SK-N-SH treated with all-trans-retinoic acid at 6 μM for 48 hours (cell line): ENCODE results near the gene CMKLR1.

ENCODE experiments used
- BACH2 ChIP-seq: fragments of 250-450 bp; sonication (Bioruptor Pico); IDR thresholded peaks from 2 replicates; pipeline ENCODE4 v1.9.0; 2021; ENCODE audit warnings: mild to moderate bottlenecking, borderline replicate concordance
- ESRRG ChIP-seq: fragments of 250-450 bp; sonication (Bioruptor Pico); IDR thresholded peaks from 2 replicates; pipeline ENCODE4 v1.6.1; 2021; ENCODE audit warnings: mild to moderate bottlenecking
- ISL1 ChIP-seq: fragments of 250-450 bp; sonication (Bioruptor Pico); IDR thresholded peaks from 2 replicates; pipeline ENCODE4 v2.1.2; 2022; ENCODE audit warnings: mild to moderate bottlenecking, moderate library complexity
- RARB ChIP-seq: fragments of 250-450 bp; sonication (Bioruptor Pico); IDR thresholded peaks from 2 replicates; pipeline ENCODE4 v1.8.0; 2021; ENCODE audit warnings: mild to moderate bottlenecking, moderate library complexity
- SNAI2 ChIP-seq: fragments of 250-450 bp; sonication (Bioruptor Pico); IDR thresholded peaks from 2 replicates; pipeline ENCODE4 v1.5.0; 2020; ENCODE audit warnings: mild to moderate bottlenecking, moderate library complexity
- TCF4 ChIP-seq: fragments of 250-450 bp; sonication (Bioruptor Pico); IDR thresholded peaks from 2 replicates; pipeline ENCODE4 v1.8.0; 2021; ENCODE audit warnings: mild to moderate bottlenecking, moderate library complexity, borderline replicate concordance
- TOX ChIP-seq: fragments of 250-450 bp; sonication (Bioruptor Pico); IDR thresholded peaks from 2 replicates; pipeline ENCODE4 v1.8.0; 2021; ENCODE audit warnings: mild to moderate bottlenecking, moderate library complexity, borderline replicate concordance
- ZFP3 ChIP-seq: fragments of 250-450 bp; sonication (Bioruptor Pico); IDR thresholded peaks from 2 replicates; pipeline ENCODE4 v1.5.0; 2020; ENCODE audit warnings: mild to moderate bottlenecking, moderate library complexity
- ZNF565 ChIP-seq: fragments of 450-650 bp; formaldehyde crosslinking; conservative IDR thresholded peaks from 2 replicates; pipeline ENCODE4 v1.5.0; 2020; ENCODE audit warnings: low read depth, mild to moderate bottlenecking, moderate library complexity
- TF ChIP-seq, protein P1 (sequence below): fragments of 250-450 bp; sonication (Bioruptor Pico); IDR thresholded peaks from 2 replicates; pipeline ENCODE4 v1.8.0; 2020; ENCODE audit warnings: mild to moderate bottlenecking, moderate library complexity, borderline replicate concordance
- TF ChIP-seq, protein P2 (sequence below): fragments of 250-450 bp; sonication (Bioruptor Pico); IDR thresholded peaks from 2 replicates; pipeline ENCODE4 v1.5.1; 2021; ENCODE audit warnings: mild to moderate bottlenecking, moderate library complexity
- TF ChIP-seq, protein P3 (sequence below): fragments of 250-450 bp; sonication (Bioruptor Pico); IDR thresholded peaks from 2 replicates; pipeline ENCODE4 v1.5.0; 2020; ENCODE audit warnings: mild to moderate bottlenecking, moderate library complexity

DNA sequence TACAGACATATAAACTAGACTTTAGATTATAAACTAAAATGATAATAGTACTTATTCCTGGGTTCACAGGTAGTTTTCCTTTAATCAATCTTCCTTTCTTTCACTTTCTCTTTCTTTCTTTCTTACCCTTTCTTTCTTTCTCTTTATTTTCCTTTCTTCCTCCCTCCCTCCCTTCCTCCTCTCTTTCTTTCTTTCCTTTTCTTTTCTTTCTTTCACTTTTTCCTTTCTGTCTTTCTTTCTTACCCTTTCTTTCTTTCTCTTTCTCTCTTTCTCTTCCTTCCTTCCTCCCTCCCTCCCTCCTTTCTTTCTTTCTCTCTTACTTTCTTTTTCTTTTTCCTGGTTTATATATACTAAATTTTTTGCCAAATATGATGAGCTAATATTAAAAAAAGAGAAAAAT lies 61.5 kb downstream of the CMKLR1 start:
- TF ChIP-seq SNAI2 (no peak), TOX (CRISPR knock-in tag) (no peak), BACH2 (CRISPR knock-in tag) (no peak), ZFP3 (CRISPR knock-in tag) (no peak), ZNF565 (CRISPR knock-in tag) (no peak), ESRRG (CRISPR knock-in tag) (no peak), ISL1 (CRISPR knock-in tag) (no peak), TCF4 (CRISPR knock-in tag) (no peak), RARB (CRISPR knock-in tag) (no peak)
- TF ChIP-seq, protein P1, sequence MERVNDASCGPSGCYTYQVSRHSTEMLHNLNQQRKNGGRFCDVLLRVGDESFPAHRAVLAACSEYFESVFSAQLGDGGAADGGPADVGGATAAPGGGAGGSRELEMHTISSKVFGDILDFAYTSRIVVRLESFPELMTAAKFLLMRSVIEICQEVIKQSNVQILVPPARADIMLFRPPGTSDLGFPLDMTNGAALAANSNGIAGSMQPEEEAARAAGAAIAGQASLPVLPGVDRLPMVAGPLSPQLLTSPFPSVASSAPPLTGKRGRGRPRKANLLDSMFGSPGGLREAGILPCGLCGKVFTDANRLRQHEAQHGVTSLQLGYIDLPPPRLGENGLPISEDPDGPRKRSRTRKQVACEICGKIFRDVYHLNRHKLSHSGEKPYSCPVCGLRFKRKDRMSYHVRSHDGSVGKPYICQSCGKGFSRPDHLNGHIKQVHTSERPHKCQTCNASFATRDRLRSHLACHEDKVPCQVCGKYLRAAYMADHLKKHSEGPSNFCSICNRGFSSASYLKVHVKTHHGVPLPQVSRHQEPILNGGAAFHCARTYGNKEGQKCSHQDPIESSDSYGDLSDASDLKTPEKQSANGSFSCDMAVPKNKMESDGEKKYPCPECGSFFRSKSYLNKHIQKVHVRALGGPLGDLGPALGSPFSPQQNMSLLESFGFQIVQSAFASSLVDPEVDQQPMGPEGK (CRISPR knock-in tag), result no peak
- TF ChIP-seq, protein P2, sequence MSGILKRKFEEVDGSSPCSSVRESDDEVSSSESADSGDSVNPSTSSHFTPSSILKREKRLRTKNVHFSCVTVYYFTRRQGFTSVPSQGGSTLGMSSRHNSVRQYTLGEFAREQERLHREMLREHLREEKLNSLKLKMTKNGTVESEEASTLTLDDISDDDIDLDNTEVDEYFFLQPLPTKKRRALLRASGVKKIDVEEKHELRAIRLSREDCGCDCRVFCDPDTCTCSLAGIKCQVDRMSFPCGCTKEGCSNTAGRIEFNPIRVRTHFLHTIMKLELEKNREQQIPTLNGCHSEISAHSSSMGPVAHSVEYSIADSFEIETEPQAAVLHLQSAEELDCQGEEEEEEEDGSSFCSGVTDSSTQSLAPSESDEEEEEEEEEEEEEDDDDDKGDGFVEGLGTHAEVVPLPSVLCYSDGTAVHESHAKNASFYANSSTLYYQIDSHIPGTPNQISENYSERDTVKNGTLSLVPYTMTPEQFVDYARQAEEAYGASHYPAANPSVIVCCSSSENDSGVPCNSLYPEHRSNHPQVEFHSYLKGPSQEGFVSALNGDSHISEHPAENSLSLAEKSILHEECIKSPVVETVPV, result no peak
- TF ChIP-seq, protein P3, sequence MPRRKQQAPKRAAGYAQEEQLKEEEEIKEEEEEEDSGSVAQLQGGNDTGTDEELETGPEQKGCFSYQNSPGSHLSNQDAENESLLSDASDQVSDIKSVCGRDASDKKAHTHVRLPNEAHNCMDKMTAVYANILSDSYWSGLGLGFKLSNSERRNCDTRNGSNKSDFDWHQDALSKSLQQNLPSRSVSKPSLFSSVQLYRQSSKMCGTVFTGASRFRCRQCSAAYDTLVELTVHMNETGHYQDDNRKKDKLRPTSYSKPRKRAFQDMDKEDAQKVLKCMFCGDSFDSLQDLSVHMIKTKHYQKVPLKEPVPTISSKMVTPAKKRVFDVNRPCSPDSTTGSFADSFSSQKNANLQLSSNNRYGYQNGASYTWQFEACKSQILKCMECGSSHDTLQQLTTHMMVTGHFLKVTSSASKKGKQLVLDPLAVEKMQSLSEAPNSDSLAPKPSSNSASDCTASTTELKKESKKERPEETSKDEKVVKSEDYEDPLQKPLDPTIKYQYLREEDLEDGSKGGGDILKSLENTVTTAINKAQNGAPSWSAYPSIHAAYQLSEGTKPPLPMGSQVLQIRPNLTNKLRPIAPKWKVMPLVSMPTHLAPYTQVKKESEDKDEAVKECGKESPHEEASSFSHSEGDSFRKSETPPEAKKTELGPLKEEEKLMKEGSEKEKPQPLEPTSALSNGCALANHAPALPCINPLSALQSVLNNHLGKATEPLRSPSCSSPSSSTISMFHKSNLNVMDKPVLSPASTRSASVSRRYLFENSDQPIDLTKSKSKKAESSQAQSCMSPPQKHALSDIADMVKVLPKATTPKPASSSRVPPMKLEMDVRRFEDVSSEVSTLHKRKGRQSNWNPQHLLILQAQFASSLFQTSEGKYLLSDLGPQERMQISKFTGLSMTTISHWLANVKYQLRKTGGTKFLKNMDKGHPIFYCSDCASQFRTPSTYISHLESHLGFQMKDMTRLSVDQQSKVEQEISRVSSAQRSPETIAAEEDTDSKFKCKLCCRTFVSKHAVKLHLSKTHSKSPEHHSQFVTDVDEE, result no peak
